Activated naive CD8-positive, alpha-beta T cell treated with anti-CD3 and anti-CD28 coated beads, Interleukin-2, amount 10 ng/mL, durations not matched to agents 7 days and 5 days (primary cell): ENCODE measurements around the gene RPS16. TPM values are rescaled to one million over a fixed set of nuclear protein-coding genes. Genes with fewer than 3 reads are reported as not detected.

ENCODE experiments used
- ATAC-seq: fragments of 150-1000 bp; cut with Tn5 transposase; one replicate; pipeline ENCODE4 v1.10.0; 2021; ENCODE audit warnings: low read depth, moderate library complexity
- POLR2A ChIA-PET: fragments of 350-600 bp; sonication (Branson Sonifier 250); formaldehyde crosslinking; loops from one replicate; lab custom pipeline; 2021; ENCODE audit warnings: antibody characterized with exemption; lab: Charles Lee
- DNase-seq: peaks from one replicate; pipeline ENCODE4 v3.0.0; 2021
- H3K27ac Mint-ChIP-seq: one replicate; pipeline ENCODE4 v1.8.0; 2022; ENCODE audit warnings: mild to moderate bottlenecking, mixed read lengths
- H3K27me3 Mint-ChIP-seq: one replicate; pipeline ENCODE4 v1.8.0; 2022; ENCODE audit warnings: mild to moderate bottlenecking, moderate library complexity, mixed read lengths
- H3K36me3 Mint-ChIP-seq: one replicate; pipeline ENCODE4 v1.8.0; 2021; ENCODE audit warnings: mild to moderate bottlenecking, mixed read lengths
- H3K4me1 Mint-ChIP-seq: one replicate; pipeline ENCODE4 v1.8.0; 2021; ENCODE audit warnings: mixed read lengths
- H3K4me3 Mint-ChIP-seq: one replicate; pipeline ENCODE4 v1.8.0; 2022; ENCODE audit warnings: mild to moderate bottlenecking, moderate library complexity, mixed read lengths
- H3K9me3 Mint-ChIP-seq: one replicate; pipeline ENCODE4 v1.8.0; 2021; ENCODE audit warnings: mixed read lengths
- total RNA-seq, 2 experiments: library from RNA; stranded (reverse); gene quantifications; one replicate each; pipeline ENCODE4 v1.2.3, GENCODE V29; 2021

The RPS16 gene
- total RNA-seq, 2 experiments from 2014 or later, result 2,294 to 2,369 TPM

- ATAC-seq (no peak), DNase-seq (no peak)
- Mint-ChIP-seq H3K36me3 (peaks cover 16% of the 10 kb centered on the region), H3K4me1 (peaks cover 44% of the 10 kb centered on the region), H3K27ac (peak overlapping the region; percentile 99), H3K4me3 (peak overlapping the region; percentile 86), H3K27me3 (peaks cover 2% of the 10 kb centered on the region), H3K9me3 (no peaks in the 10 kb centered on the region)
- POLR2A ChIA-PET, result interaction anchor here (1.2 to 5.2 kb wide), 5 partner anchors 9 to 65 kb away, joined by 5 to 90 read pairs (median 39); partner anchors contain the start of genes MED29, PAF1, RPS16 and SAMD4B
Measured at GRCh38 chr19:39407410-39407659, 28.4 kb downstream of the RPS16 start.

DNA sequence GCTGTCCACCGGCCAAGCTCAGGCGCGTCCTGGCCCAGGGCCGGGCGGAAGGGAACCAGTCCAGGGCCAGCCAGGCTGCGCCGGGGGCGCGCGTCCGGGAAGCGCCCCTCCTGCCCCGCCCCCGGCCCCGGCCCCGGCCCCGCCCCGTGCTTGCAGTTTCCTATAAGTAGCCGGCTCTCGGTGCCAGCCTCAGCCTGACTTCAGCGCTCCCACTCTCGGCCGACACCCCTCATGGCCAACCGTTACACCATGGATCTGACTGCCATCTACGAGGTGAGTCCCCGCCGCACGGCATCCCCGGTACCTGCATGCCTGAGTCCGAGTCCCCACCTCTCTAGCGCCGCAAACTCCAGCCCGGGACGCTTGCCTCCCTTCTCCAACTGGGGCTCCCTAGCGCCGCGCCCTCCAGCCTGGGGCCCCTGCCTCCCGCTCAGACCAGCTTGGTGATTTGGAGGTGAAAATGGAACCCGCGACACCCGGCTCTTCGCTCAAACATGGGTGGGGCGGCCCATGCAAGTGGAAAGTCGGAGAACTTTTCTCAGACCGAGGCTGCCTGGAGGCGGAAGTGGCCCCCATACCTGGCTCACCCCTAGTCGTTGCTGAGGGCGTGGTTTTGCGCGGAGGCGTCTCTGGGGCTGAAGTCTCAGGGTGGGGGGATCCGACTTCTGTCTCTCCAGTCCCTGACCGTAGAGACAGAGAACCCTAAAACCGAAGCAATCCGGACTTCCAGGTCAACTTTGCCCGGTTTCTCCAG, 28.9 kb downstream of the RPS16 start, which contains the start of gene ZFP36:
ZFP36 (plus strand) TSS at position 192 of the 754 bp plus-strand sequence; CDS start at position 250, 58 bp downstream.
- H3K27me3 Mint-ChIP-seq, result no peaks in the 10 kb centered on the region
- DNase-seq, result peak; percentile 88
- POLR2A ChIA-PET, result interaction anchor here (0.6 to 5.2 kb wide), 6 partner anchors 8 to 550 kb away, joined by 5 to 90 read pairs (median 23); partner anchors contain the start of genes MED29, PAF1, RPS16 and SAMD4B
- peak within 1 kb of the TSS; percentile 86 for H3K4me3 Mint-ChIP-seq
- no peaks in the 10 kb centered on the region for H3K9me3 Mint-ChIP-seq
- peaks cover 15% of the 10 kb centered on the region for H3K36me3 Mint-ChIP-seq
- peaks cover 45% of the 10 kb centered on the region for H3K4me1 Mint-ChIP-seq
- ATAC-seq, result peak; percentile 34
- H3K27ac Mint-ChIP-seq, result peak within 1 kb of the TSS; percentile 99

- peaks cover 46% of the 10 kb centered on the region for H3K4me1 Mint-ChIP-seq
- ATAC-seq (peak; percentile 13), DNase-seq (peak; percentile 85)
- H3K36me3 Mint-ChIP-seq, result peaks cover 15% of the 10 kb centered on the region
- POLR2A ChIA-PET, result interaction anchor here (0.6 to 5.2 kb wide), 6 partner anchors 8 to 549 kb away, joined by 5 to 90 read pairs (median 23); partner anchors contain the start of genes MED29, PAF1, RPS16 and SAMD4B
- no peaks in the 10 kb centered on the region for H3K27me3 Mint-ChIP-seq
- H3K9me3 Mint-ChIP-seq, result no peaks in the 10 kb centered on the region
- H3K4me3 Mint-ChIP-seq, result peak overlapping the region; percentile 86
- H3K27ac Mint-ChIP-seq, result peak overlapping the region; percentile 90
Measured at GRCh38 chr19:39405958-39406655, 29.6 kb downstream of the RPS16 start.

- Mint-ChIP-seq H3K4me3 (peak overlapping the region; percentile 25), H3K27ac (no peak overlapping the region), H3K27me3 (no peaks in the 10 kb centered on the region), H3K4me1 (peaks cover 42% of the 10 kb centered on the region), H3K36me3 (peaks cover 15% of the 10 kb centered on the region), H3K9me3 (no peaks in the 10 kb centered on the region)
- no peak for ATAC-seq
- POLR2A ChIA-PET, result interaction anchor here (0.9 to 5.2 kb wide), 5 partner anchors 7 to 70 kb away, joined by 3 to 90 read pairs (median 8); partner anchors contain the start of genes MED29, PAF1 and RPS16
- DNase-seq, result no peak
Measured at GRCh38 chr19:39405261-39405957, 30.3 kb downstream of the RPS16 start.

DNA sequence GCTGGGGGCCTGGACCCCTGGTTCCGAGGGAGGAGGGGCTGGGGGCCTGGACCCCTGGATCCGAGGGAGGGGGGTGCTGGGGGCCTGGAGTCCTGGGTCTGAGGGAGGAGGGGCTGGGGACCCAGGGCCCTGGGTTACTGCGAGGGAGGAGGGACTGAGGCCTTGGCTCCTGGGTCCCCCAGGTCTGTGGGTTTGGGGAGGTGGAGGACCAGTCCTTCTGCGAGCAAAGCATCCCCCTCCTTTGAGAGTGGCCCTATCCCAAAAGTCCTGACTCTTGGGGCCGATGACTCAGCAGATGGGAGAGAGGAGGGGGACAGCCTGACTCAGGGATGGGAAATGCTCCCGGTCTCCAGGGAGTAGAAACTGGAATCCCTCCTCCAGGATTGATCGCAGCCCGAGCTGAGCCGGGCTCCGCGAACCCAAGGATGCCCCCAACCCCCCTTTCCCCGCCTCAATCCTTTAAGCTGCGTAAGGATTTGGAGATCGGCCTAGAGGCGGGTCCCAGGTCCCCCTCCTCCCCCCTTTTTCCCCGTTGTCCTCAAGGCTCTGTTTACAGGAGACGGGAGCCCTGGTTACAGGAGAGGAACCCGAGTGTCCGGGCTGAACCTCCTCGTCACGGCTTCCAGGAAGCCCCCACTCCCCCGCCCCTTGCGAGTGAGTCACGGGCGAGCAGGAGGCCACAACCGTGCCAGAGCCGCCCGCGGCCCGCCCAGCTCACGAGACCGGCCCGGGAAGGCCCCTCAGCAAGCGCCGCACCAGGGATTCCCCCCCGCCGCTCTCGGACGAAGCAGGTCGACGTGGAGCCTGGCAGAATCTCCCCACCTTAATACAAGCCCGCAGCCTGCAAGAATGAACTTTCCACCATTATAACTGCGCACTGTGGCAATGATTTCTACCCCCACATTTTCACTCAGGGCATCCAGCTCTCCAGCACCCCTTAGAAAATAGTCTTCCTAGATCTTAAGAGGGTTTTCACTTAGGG, 32.1 kb downstream of the RPS16 start:
- peaks cover 47% of the 10 kb centered on the region for H3K4me1 Mint-ChIP-seq
- H3K27me3 Mint-ChIP-seq, result no peaks in the 10 kb centered on the region
- peak overlapping the region; percentile 85 for H3K27ac Mint-ChIP-seq
- peak; percentile 89 for DNase-seq
- POLR2A ChIA-PET, result interaction anchor here (1.3 kb wide), 1 partner anchor 12 kb away, joined by 5 read pairs; the partner anchor contains the start of genes MED29 and PAF1
- ATAC-seq, result peak; percentile 12
- peaks cover 16% of the 10 kb centered on the region for H3K36me3 Mint-ChIP-seq
- H3K9me3 Mint-ChIP-seq, result no peaks in the 10 kb centered on the region
- peak overlapping the region; percentile 63 for H3K4me3 Mint-ChIP-seq

DNA sequence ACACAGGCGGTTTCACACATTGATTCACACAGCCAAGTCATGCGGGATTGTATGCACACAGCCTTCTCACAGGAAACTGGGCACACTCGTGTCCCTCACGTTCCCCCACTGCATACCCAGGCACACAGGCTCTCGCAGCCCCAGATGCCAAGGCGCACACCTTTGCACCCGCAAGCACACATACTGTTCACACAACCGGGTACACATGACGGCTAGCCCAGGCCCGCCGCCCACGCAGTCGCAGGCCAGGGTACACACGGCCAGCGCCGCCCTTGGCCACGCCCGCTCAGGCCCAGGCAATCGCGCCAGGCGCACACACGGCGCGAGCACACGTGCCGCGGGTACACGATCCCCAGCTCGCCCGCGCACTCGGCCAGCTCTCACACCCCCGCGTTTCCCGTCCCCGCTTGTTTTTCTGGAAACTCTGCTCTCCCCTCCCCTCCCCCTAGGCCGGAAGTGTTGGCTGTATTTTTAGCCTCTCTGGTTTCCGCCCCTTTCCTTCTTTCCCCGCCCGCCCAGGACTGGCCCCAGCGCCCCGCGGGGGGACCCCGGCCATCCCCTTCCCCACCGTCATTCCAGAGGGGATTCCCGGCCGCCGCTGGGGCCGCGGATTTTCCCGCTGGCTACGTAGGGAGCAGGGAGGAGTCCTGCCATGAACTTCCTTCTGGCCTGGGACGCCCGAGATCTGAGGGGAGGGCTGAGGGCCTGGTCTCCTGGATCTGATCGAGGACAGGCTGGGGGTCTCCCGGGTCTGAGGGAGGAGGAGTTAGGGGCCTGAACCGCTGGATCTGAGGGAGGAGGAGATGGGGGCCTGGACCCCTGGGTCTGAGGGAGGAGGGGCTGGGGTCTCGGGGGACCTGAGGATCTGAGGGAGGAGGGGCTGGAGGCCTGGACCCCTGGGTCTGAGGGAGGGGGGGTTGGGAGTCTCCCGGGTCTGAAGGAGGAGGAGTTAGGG, 33.1 kb downstream of the RPS16 start:
- peak; percentile 4 for ATAC-seq
- no peaks in the 10 kb centered on the region for H3K9me3 Mint-ChIP-seq
- peaks cover 6% of the 10 kb centered on the region for H3K36me3 Mint-ChIP-seq
- POLR2A ChIA-PET, result interaction anchor here (1.3 to 3.7 kb wide), 7 partner anchors 9 to 329 kb away, joined by 3 to 44 read pairs (median 13); partner anchors contain the start of genes GMFG, MED29, PAF1 and PLEKHG2
- H3K27ac Mint-ChIP-seq, result peak overlapping the region; percentile 85
- peak overlapping the region; percentile 63 for H3K4me3 Mint-ChIP-seq
- peaks cover 52% of the 10 kb centered on the region for H3K4me1 Mint-ChIP-seq
- H3K27me3 Mint-ChIP-seq, result no peaks in the 10 kb centered on the region
- peak; percentile 79 for DNase-seq

- ATAC-seq, result peak; percentile 46
- POLR2A ChIA-PET, result interaction anchor here (0.6 to 3.7 kb wide), 8 partner anchors 10 to 328 kb away, joined by 3 to 44 read pairs (median 9); partner anchors contain the start of genes GMFG, MED29, PAF1 and PLEKHG2
- no peaks in the 10 kb centered on the region for H3K9me3 Mint-ChIP-seq
- no peaks in the 10 kb centered on the region for H3K27me3 Mint-ChIP-seq
- DNase-seq, result peak; percentile 73
- peaks cover 5% of the 10 kb centered on the region for H3K36me3 Mint-ChIP-seq
- H3K4me3 Mint-ChIP-seq, result peak overlapping the region; percentile 63
- peaks cover 56% of the 10 kb centered on the region for H3K4me1 Mint-ChIP-seq
- peak overlapping the region; percentile 85 for H3K27ac Mint-ChIP-seq
Measured at GRCh38 chr19:39401549-39402345, 34.0 kb downstream of the RPS16 start.

GRCh38 chr19:39401070-39401548, 34.6 kb downstream of the RPS16 start:
- peak; percentile 4 for ATAC-seq
- peaks cover 54% of the 10 kb centered on the region for H3K4me1 Mint-ChIP-seq

GRCh38 chr19:39400061-39400460, 35.7 kb downstream of the RPS16 start:
- no peak for DNase-seq
- Mint-ChIP-seq H3K4me1 (peaks cover 44% of the 10 kb centered on the region), H3K36me3 (peaks cover 10% of the 10 kb centered on the region), H3K27ac (peak overlapping the region; percentile 77), H3K9me3 (no peaks in the 10 kb centered on the region), H3K4me3 (no peak overlapping the region), H3K27me3 (no peaks in the 10 kb centered on the region)
- no peak for ATAC-seq
- POLR2A ChIA-PET, result interaction anchor here (3.2 to 4.1 kb wide), 4 partner anchors 8 to 35 kb away, joined by 30 to 90 read pairs (median 37); partner anchors contain the start of genes MED29, PAF1, PLEKHG2 and RPS16

More at GRCh38 chr19:39401070-39401548, 34.6 kb downstream of the RPS16 start:
- POLR2A ChIA-PET, result interaction anchor here (0.6 to 3.7 kb wide), 8 partner anchors 10 to 327 kb away, joined by 3 to 44 read pairs (median 9); partner anchors contain the start of genes GMFG, MED29, PAF1 and PLEKHG2
- Mint-ChIP-seq H3K27ac (peak overlapping the region; percentile 85), H3K4me3 (peak overlapping the region; percentile 63), H3K36me3 (peaks cover 5% of the 10 kb centered on the region), H3K9me3 (no peaks in the 10 kb centered on the region), H3K27me3 (no peaks in the 10 kb centered on the region)
- no peak for DNase-seq

DNA sequence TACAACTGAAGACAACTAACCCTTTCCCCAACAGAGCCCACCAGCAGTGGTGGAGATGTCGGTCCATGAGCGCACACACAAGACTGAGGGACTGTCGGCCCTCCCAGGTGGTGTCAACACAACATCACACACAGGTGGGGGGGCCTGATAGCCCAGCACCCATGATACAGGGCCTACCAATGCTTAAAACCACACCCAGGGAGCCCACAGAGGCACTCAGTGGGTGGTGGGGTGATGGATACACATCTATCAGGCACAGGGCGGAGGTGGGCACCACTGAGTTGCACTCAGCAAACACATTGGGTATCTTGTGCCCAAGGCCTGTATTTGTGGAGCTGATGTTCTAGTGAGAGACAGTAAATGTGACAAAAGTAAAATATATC, 36.1 kb downstream of the RPS16 start:
- Mint-ChIP-seq H3K4me3 (no peak overlapping the region), H3K27me3 (no peaks in the 10 kb centered on the region), H3K9me3 (no peaks in the 10 kb centered on the region), H3K36me3 (peaks cover 10% of the 10 kb centered on the region), H3K4me1 (peaks cover 41% of the 10 kb centered on the region), H3K27ac (peak overlapping the region; percentile 77)
- DNase-seq (no peak), ATAC-seq (no peak)
- POLR2A ChIA-PET, result interaction anchor here (3.2 to 4.1 kb wide), 5 partner anchors 8 to 36 kb away, joined by 23 to 90 read pairs (median 30); partner anchors contain the start of genes MED29, PAF1, PLEKHG2 and RPS16
